ENCODE measurements around the gene USP5.
"Not testable (repeated sequence)": the region's sequence is repeated elsewhere in the genome, so short reads cannot be mapped to it uniquely, and the experiment has no call there.

The USP5 gene

DNA sequence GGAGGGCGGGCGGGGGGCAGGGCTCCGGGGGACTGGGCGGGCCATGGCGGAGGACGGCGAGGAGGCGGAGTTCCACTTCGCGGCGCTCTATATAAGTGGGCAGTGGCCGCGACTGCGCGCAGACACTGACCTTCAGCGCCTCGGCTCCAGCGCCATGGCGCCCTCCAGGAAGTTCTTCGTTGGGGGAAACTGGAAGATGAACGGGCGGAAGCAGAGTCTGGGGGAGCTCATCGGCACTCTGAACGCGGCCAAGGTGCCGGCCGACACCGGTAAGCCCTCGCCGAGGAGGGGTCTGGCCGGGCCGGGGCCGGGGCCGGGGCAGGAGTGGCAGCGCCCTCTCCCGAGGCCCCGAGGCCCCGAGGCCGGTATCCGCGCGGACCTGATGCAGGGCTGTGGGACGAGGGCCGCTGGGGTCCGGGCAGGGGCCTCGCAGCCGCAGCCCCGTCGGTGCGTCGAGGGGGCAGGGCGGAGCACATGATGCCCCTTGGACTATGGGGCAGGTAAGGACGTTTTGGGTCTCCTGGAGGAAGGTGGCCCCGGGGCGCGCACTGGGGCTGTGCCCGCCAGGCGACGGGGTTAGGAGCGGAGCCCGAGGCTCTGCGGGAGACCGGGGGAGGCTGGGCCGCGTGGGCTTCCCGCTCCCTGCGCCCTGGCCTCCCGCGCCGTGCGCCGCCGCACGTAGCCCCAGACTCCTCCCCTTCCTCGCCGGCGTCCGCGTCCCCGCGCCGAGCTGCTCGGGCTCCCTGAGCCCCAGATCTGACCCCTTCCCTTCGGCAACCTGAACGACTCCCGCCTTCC lies 15.7 kb downstream of the USP5 start, which contains the start of gene TPI1:
Gene TPI1 (plus strand): TSS at position 119 of the 798 bp plus-strand sequence. CDS start 36 bp downstream, at position 155.
- peak; percentile 79 for DNase-seq

GRCh38 chr12:6868211-6869048 lies 16.5 kb downstream of the USP5 start:
- DNase-seq = peak; percentile 38

DNA sequence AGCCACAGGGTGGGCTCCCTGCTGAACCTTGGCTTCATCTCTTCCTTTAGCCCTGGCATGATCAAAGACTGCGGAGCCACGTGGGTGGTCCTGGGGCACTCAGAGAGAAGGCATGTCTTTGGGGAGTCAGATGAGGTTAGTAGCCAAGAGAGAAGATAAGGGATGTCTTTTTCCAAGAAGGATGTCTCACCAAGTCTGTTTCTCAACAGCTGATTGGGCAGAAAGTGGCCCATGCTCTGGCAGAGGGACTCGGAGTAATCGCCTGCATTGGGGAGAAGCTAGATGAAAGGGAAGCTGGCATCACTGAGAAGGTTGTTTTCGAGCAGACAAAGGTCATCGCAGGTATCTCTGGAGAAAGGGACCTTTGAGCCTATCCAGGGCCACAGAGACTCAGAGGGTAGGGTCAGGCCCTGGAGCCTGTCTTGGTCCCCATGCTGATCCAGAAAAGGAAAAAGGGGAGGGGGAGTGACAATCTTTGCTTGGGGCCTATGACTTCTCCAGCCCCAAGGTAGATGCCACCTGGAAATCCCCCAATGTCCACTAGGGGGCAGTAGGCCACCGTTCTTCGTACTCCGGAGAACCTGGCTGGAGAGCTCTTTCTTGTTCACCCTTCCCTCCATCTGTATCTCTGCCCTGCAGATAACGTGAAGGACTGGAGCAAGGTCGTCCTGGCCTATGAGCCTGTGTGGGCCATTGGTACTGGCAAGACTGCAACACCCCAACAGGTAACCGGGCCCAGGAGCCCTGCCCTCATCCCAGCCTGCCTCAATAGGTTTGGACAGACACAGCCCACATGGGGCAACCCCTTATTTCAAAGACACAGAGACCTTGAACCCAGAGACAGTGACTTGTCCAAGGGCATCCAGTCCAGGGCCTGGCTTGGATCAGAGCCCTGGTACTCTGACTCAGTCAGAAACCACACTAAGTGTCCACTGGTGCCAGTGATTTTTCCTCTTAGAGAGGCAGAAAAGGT lies 17.4 kb downstream of the USP5 start:
- peak; percentile 69 for DNase-seq

GRCh38 chr12:6870304-6870703 lies 18.4 kb downstream of the USP5 start:
- not testable (repeated sequence) for DNase-seq

- DNase-seq = no peak
Observed at GRCh38 chr12:6871052-6871957, 19.4 kb downstream of the USP5 start.

GRCh38 chr12:6872073-6873048 lies 20.4 kb downstream of the USP5 start:
- DNase-seq = peak; percentile 73

DNA sequence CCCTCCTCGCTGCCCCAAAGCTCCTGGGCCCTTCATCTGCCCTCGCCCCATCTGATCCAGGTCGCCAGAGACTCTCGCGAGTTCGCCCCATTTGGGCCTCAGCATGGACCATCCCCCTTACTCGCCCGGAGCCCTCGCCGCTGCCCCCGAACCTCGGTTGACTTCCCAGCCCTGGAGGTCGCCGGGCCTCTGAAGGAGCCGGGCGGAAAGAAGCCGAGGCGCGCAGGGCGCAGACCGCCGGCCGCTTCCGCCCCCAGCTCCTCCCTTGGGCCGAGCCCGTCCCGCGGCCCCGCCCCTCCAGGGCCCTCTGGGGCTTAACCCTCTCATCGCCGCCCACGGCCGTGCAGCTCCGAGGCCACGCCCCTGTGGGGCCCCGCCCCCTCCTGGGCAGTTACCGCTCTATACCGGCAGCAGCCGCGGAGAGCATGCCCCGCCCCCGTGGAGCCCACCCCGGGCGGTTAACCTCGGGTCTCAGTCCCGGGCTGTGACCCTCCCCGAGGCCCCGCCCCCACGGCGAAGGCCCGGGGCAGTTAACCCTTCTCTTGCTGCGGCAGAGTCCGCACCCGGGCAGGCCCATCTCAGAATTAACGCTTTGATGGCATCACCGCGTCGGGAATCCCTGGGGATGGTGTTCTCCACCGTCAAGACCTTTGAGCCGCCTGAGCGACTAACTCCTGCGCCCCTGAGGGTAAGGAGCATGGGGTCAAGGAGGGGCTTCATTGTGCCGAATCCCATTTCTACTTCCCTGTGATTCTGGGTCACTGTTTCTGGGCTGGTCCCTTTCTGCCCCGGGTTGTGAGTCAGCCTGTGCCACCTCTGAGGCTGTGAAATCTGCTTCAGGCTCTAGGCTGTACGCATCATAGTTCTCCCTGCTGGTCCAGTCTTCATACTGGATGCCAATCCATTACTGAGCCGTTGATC lies 21.4 kb downstream of the USP5 start, which contains the start of gene SPSB2:
Gene SPSB2 (minus strand): TSS at position 210 of the 921 bp plus-strand sequence. CDS start 402 bp downstream, outside the sequence.
- DNase-seq = peak; percentile 93

GRCh38 chr12:6874015-6874368 lies 22.0 kb downstream of the USP5 start:
- DNase-seq = not testable (repeated sequence)

DNA sequence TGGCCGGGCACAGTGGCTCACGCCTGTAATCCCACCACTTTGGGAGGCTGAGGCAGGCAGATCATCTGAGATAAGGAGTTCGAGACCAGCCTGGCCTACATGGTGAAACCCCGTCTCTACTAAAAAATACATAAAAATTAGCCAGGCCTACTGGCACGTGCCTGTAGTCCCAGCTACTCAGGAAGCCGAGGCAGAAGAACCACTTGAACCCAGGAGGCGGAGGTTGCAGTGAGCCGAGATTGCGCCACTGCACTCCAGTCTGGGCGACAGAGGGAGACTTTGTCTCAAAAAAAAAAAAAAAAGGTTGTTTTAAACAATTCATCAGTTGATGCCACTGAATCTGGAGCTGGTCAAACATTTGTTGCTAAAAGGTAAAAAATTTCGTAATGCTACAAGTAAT lies 27.9 kb downstream of the USP5 start:
- not testable (repeated sequence) for DNase-seq

GRCh38 chr12:6883252-6883651 lies 31.3 kb downstream of the USP5 start:
- DNase-seq = no peak

GRCh38 chr12:6883683-6884082 lies 31.7 kb downstream of the USP5 start:
- no peak for DNase-seq

- DNase-seq = no peak
Observed at GRCh38 chr12:6884539-6884938, 32.6 kb downstream of the USP5 start.

DNA sequence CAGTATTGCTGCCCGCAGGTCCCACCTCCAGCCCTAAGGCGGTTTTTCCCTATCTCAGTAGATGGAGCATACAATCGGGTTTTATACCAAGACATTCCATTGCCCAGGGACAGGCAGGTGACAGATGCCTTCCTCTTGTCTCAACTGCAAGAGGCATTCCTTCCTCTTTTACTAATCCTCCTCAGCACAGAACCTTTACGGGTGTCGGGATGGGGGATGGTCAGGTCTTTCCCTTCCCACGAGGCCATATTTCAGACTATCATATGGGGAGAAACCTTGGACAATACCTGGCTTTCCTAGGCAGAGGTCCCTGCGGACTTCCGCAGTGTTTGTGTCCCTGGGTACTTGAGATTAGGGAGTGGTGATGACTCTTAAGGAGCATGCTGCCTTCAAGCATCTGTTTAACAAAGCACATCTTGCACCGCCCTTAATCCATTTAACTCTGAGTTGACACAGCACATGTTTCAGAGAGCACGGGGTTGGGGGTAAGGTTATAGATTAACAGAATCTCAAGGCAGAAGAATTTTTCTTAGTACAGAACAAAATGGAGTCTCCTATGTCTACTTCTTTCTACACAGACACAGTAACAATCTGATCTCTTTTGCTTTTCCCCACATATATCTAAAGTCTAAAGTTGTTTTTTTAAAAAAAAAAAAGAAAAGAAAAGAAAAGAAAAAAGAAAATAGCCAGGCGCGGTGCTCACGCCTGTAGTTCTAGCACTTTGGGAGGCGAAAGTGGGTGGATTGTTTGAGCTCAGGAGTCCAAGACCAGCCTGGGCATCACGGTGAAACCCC lies 34.5 kb downstream of the USP5 start:
- not testable (repeated sequence) for DNase-seq

DNA sequence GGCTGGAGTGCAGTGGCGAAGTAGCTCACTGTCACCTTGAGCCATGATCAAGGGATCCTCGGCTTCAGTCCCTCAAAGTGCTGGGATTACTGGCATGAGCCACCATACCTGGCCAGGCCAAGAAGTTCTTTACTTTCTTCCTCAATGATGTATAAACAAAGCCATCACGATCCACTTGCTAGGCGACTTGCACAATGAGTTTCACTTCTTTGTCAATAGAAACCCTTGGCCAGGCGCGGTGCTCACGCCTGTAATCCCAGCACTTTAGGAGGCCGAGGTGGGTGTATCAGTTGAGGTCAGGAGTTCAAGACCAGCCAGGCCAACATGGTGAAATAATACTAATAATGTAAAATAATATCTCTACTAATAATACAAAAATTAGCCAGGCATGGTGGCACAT lies 35.5 kb downstream of the USP5 start:
- DNase-seq = no peak

- no peak for DNase-seq
Observed at GRCh38 chr12:6888360-6888759, 36.4 kb downstream of the USP5 start.

DNA sequence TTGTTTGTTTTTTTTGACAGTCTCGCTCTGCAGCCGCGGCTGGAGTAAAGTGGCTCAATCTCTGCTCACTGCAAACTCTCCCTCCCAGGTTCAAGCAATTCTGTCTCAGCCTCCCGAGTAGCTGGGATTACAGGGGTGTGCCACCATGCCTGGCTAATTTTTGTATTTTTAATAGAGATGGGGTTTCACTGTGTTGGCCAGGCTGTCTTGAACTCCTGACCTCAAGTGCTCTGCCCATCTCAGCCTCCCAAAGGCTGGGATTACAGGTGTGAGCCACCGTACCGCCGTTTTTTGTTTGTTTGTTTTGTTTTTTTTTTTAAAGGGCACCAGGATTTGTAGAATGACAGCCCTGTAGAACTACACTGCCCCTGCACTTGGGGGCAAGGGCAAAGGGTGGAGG lies 36.8 kb downstream of the USP5 start:
- DNase-seq = not testable (repeated sequence)

GRCh38 chr12:6889775-6890573 lies 38.0 kb downstream of the USP5 start:
- DNase-seq = not testable (repeated sequence)

All from fibroblast of upper back skin (primary cell).